Coronary artery (tissue), 2 donors: ENCODE results near the gene OPHN1.
A peak's percentile ranks its signal among the peaks of the same experiment; 100 is the strongest.

Experiments used
- DNase-seq: peaks from one replicate; pipeline ENCODE4 v3.0.0-alpha.2; 2017; ENCODE audit warnings: low spot score
- H3K27ac ChIP-seq, 2 donors: fragments of 200-600 bp; sonication (generic); one replicate each; pipeline ENCODE4 v1.5.1; 2016 to 2019
- H3K4me3 ChIP-seq: fragments of 200-600 bp; sonication (generic); 2 replicates; pipeline ENCODE4 v1.5.1; 2016; ENCODE audit warnings: mild to moderate bottlenecking, moderate library complexity
- TF ChIP-seq, protein P1 (sequence below): fragments of 200-600 bp; sonication (generic); IDR thresholded peaks from one replicate; pipeline ENCODE4 v1.5.1; 2019; ENCODE audit warnings: antibody characterized with exemption

The OPHN1 gene

GRCh38 chrX:68199062-68199848 is 234.0 kb downstream of the OPHN1 start:
- no peak overlapping the region for H3K4me3 ChIP-seq
- no peak overlapping the region for H3K27ac ChIP-seq
- no peak for DNase-seq
- TF ChIP-seq, protein P1, sequence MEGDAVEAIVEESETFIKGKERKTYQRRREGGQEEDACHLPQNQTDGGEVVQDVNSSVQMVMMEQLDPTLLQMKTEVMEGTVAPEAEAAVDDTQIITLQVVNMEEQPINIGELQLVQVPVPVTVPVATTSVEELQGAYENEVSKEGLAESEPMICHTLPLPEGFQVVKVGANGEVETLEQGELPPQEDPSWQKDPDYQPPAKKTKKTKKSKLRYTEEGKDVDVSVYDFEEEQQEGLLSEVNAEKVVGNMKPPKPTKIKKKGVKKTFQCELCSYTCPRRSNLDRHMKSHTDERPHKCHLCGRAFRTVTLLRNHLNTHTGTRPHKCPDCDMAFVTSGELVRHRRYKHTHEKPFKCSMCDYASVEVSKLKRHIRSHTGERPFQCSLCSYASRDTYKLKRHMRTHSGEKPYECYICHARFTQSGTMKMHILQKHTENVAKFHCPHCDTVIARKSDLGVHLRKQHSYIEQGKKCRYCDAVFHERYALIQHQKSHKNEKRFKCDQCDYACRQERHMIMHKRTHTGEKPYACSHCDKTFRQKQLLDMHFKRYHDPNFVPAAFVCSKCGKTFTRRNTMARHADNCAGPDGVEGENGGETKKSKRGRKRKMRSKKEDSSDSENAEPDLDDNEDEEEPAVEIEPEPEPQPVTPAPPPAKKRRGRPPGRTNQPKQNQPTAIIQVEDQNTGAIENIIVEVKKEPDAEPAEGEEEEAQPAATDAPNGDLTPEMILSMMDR, result no peak

GRCh38 chrX:68196939-68197791 is 236.1 kb downstream of the OPHN1 start:
- DNase-seq, result no peak

GRCh38 chrX:68195561-68195960 is 237.7 kb downstream of the OPHN1 start:
- DNase-seq, result no peak
- TF ChIP-seq, protein P1, result no peak
- H3K4me3 ChIP-seq, result no peak overlapping the region
- no peak overlapping the region for H3K27ac ChIP-seq

More at GRCh38 chrX:68196939-68197791, 236.1 kb downstream of the OPHN1 start:
- TF ChIP-seq, protein P1, result peak; percentile 44
- H3K27ac ChIP-seq, result no peak overlapping the region
- H3K4me3 ChIP-seq, result no peak overlapping the region

DNA sequence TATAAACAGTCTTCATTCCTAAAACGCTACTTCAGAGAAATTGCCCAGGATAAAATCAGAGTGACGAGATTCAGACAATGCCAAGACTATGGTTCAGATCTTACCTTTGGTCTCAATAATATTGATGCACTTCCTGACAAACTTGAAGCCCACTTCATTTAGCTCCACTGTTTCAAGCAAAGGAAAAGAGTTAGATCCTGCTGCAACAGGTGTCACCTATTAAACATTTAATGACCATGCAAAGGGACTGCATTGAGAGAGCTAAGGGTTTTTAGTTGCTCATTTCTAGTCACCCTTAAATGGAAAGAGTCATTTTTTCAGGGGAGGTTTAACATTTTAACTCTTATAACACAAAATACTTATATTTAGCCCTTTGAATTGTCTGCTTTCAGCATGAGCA is 239.5 kb downstream of the OPHN1 start:
- Histone ChIP-seq H3K27ac (no peak overlapping the region), H3K4me3 (no peak overlapping the region)
- DNase-seq, result no peak
- TF ChIP-seq, protein P1, result no peak

- no peak for DNase-seq
- H3K4me3 ChIP-seq, result no peak overlapping the region
- TF ChIP-seq, protein P1, result no peak
- no peak overlapping the region for H3K27ac ChIP-seq
Observed at GRCh38 chrX:68193234-68193633, 240.1 kb downstream of the OPHN1 start.

- TF ChIP-seq, protein P1, result no peak
- DNase-seq, result no peak
- no peak overlapping the region for H3K4me3 ChIP-seq
- no peak overlapping the region for H3K27ac ChIP-seq
Observed at GRCh38 chrX:68190799-68191198, 242.5 kb downstream of the OPHN1 start.
